Brain microvascular endothelial cell (primary cell): Measurements from ENCODE around the gene UBE2L6.

Experiments
- DNase-seq: peaks from one replicate; pipeline ENCODE4 v3.0.0-alpha.2; 2020
- H3K27ac ChIP-seq: fragments of 250-450 bp; sonication (Bioruptor Pico); 2 replicates; pipeline ENCODE4 v1.5.1; 2020; ENCODE audit warnings: mild to moderate bottlenecking, moderate library complexity
- H3K27me3 ChIP-seq: fragments of 250-450 bp; sonication (Bioruptor Pico); replicated peaks from 2 replicates; pipeline ENCODE4 v1.5.1; 2020; ENCODE audit warnings: mild to moderate bottlenecking
- H3K36me3 ChIP-seq: fragments of 250-450 bp; sonication (Bioruptor Pico); replicated peaks from 2 replicates; pipeline ENCODE4 v1.5.1; 2020; ENCODE audit warnings: mild to moderate bottlenecking
- H3K4me3 ChIP-seq: 2 replicates; pipeline ENCODE4 v1.5.1; 2011; ENCODE audit warnings: low read depth, mild to moderate bottlenecking, control low read depth, low read length, moderate library complexity
- in situ Hi-C: cut with HindIII; loops from 2 replicates; pipeline ENCODE4 v1.10.0; 2017; ENCODE audit warnings: low sequenced_read_pairs, low pct_ligation_motif_present
- TF ChIP-seq, protein P1 (sequence below): IDR thresholded peaks from 2 replicates; pipeline ENCODE4 v1.5.1; 2011; ENCODE audit warnings: low read depth, mild to moderate bottlenecking, moderate library complexity, low read length, control low read depth, inconsistent platforms; ENCODE audit errors: missing control alignments

The UBE2L6 gene

DNA sequence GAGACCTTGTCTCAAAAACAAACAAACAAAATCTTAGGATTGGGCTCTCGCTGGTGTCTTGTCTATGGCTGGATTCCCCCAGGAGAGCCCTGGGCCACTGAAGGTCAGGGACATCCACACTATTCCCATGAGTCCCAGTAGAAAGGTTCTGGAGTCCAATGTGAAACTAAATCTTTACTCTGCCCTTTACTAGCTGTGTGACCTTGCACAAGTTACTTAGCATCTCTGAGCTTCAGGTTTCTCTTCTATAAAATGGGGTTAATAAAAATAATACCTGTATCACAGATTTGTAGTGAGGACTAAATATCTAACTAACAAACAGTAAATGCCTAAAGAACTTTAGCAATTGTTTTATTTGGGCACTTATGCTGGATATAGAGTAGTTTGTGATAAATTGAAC, 61.0 kb downstream of the UBE2L6 start:
- no peaks in the 10 kb centered on the region for H3K36me3 ChIP-seq
- H3K27ac ChIP-seq, result no peak overlapping the region
- no peak overlapping the region for H3K4me3 ChIP-seq
- no peaks in the 10 kb centered on the region for H3K27me3 ChIP-seq
- TF ChIP-seq, protein P1, sequence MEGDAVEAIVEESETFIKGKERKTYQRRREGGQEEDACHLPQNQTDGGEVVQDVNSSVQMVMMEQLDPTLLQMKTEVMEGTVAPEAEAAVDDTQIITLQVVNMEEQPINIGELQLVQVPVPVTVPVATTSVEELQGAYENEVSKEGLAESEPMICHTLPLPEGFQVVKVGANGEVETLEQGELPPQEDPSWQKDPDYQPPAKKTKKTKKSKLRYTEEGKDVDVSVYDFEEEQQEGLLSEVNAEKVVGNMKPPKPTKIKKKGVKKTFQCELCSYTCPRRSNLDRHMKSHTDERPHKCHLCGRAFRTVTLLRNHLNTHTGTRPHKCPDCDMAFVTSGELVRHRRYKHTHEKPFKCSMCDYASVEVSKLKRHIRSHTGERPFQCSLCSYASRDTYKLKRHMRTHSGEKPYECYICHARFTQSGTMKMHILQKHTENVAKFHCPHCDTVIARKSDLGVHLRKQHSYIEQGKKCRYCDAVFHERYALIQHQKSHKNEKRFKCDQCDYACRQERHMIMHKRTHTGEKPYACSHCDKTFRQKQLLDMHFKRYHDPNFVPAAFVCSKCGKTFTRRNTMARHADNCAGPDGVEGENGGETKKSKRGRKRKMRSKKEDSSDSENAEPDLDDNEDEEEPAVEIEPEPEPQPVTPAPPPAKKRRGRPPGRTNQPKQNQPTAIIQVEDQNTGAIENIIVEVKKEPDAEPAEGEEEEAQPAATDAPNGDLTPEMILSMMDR, result no peak
- no peak for DNase-seq
- in situ Hi-C loops, result no loop called here

DNA sequence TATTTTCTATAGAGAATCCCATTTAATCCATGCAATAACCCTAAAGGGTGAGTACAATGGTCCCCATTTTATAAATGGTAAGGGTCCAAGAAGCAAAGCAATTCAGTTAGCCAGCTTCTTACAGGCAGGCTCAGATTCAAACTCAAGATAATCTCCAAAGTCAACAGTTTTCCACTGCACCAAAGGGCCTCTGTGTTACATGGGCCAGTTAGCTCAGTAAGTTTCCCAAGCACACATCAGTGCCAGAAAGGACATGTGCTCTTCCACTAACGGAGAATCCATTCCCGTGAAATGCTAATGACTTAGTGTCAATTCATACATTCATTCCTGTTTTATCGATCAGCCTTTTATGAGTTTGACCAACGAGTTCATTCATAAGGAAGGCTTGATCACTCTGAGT, 63.0 kb downstream of the UBE2L6 start:
- in situ Hi-C loops, result no loop called here
- TF ChIP-seq, protein P1, result no peak
- Histone ChIP-seq H3K36me3 (no peaks in the 10 kb centered on the region), H3K4me3 (no peak overlapping the region), H3K27me3 (no peaks in the 10 kb centered on the region), H3K27ac (no peak overlapping the region)
- no peak for DNase-seq

DNA sequence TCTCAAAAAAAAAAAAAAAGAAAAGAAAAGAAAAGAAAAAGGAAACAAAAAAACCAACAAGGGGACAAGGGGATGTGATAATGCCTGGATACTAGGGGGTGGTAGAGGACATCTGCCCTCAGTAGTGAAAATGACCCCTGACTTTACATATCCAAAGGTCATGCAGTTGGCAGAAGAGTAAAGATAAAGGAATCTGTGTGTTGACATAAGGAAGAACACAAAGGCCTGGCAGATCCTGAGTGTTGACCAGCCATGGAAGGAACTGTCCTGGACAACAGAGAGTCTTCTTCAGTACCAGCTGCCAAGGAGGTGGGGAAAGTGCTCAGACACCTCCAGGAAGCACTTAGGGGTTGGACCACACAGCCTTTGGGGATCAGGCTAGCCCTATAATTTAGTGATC, 64.6 kb downstream of the UBE2L6 start:
- H3K4me3 ChIP-seq, result no peak overlapping the region
- in situ Hi-C loops, result no loop called here
- no peaks in the 10 kb centered on the region for H3K36me3 ChIP-seq

DNA sequence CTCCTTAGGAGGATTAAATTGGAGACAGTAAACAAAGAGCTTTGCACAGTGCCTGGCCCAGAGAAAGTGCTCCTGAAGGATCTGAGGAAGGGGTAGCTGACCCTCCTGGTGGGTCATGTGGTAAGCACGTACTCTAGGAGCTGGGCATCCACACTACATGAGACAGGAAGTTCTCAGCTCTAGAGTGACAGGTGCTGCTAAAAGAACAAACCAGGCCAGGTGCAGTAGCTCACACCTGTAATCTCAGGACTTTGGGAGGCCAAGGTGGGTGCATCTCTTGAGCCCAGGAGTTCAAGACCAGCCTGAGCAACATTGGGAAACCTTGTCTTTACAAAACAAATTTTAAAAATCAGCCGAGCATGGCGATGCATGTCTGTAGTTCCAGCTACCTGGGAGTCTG, 65.1 kb downstream of the UBE2L6 start:
- Histone ChIP-seq H3K36me3 (no peaks in the 10 kb centered on the region), H3K4me3 (no peak overlapping the region), H3K27me3 (no peaks in the 10 kb centered on the region), H3K27ac (no peak overlapping the region)
- DNase-seq, result no peak
- TF ChIP-seq, protein P1, result no peak
- in situ Hi-C loops, result no loop called here

More for the DNA sequence above, 64.6 kb downstream of the UBE2L6 start:
- TF ChIP-seq, protein P1, result no peak
- Histone ChIP-seq H3K27ac (no peak overlapping the region), H3K27me3 (no peaks in the 10 kb centered on the region)
- DNase-seq, result no peak

DNA sequence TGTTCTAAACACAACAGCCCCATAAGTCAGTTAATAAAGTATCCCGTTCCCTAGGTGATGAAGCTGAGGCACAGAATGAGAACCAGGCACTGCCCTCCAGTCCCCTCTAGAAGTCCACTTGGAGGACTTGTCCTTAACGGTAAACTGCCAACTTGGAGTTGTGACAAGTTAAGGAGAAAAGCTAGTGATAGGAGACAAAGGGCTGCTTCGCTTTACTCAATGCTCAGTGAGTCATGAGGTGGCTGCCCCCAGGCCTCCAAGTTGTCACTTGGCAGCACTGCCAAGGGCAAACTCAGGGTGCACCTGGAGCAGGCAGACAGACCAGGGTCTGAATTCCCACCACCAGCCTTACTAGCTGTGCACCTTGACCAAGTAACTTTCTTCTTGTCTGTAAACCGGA, 65.5 kb downstream of the UBE2L6 start:
- H3K27me3 ChIP-seq, result no peaks in the 10 kb centered on the region
- no peaks in the 10 kb centered on the region for H3K36me3 ChIP-seq

More for the DNA sequence above, 65.5 kb downstream of the UBE2L6 start:
- in situ Hi-C loops, result no loop called here
- no peak for DNase-seq
- no peak overlapping the region for H3K4me3 ChIP-seq
- no peak overlapping the region for H3K27ac ChIP-seq
- TF ChIP-seq, protein P1, result no peak
